ENCODE data around the gene GRIFIN. TPM values are rescaled to one million over a fixed set of nuclear protein-coding genes. Genes with fewer than 3 reads are reported as not detected.

GRIFIN gene
- total RNA-seq, 1 donor from 2014 or later: not detected

DNA sequence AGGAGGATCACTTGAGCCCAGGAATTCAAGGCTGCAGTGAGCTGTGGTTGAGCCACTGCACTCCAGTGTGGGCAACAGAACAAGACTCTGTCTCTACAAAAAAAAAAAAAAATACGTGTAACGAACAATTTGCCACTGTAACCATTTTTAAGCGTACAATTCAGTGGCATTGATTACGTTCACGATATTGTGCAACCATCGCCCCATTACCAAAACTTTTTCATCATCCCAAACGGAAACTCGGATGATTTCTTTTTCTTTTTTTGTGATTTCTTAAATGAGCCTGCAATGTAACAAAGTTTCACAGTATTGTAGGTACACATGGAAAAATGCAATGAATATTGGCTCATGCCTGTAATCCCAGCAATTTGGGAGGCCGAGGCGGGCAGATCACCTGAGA is 9.5 kb downstream of the GRIFIN start:
- intact Hi-C loops (cut with micrococcal nuclease): loop anchor here (5.0 kb wide), 1 partner anchor 109 kb away; no protein-coding TSS in a partner anchor

DNA sequence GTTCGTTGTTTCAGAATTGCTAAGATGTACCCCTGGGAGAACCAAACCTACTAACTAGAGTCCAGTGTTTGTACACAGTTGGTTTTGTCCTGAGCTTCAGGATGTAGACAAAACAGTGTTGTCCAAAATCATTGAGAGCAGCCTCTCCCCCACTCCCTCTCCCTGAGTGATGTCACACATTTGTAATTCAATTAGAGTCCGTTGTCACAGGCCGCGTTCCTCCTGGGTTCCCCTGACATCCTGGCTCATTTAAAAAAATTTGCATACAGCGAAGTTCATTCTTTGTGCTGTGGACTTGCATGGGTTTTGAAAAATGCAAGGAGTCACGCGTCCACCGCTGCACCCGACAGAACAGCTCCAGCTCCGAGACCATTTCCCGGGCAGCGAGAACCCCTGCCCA is 10.3 kb downstream of the GRIFIN start:
- intact Hi-C loops (cut with micrococcal nuclease): loop anchor here (5.0 kb wide), 1 partner anchor 109 kb away; no protein-coding TSS in a partner anchor

DNA sequence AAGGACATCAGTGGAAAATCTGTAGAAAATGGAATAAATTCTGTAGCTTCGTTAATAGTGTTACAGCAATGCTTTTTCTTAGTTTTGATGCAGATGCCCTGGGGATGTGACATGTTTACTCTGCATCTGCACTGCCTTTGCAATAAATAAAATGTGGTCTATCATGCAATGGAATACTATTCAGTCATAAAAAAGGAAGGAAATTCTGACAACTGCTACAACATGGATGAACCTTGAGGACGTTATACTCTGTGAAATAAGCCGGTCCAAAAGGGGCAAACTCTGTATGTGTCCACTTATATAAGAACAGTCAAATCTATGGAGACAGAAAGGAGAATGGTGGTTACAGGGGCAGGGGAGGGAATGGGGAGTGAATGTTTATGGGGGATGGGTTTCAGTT is 13.5 kb downstream of the GRIFIN start:
- intact Hi-C loops (cut with micrococcal nuclease): no loop called here

DNA sequence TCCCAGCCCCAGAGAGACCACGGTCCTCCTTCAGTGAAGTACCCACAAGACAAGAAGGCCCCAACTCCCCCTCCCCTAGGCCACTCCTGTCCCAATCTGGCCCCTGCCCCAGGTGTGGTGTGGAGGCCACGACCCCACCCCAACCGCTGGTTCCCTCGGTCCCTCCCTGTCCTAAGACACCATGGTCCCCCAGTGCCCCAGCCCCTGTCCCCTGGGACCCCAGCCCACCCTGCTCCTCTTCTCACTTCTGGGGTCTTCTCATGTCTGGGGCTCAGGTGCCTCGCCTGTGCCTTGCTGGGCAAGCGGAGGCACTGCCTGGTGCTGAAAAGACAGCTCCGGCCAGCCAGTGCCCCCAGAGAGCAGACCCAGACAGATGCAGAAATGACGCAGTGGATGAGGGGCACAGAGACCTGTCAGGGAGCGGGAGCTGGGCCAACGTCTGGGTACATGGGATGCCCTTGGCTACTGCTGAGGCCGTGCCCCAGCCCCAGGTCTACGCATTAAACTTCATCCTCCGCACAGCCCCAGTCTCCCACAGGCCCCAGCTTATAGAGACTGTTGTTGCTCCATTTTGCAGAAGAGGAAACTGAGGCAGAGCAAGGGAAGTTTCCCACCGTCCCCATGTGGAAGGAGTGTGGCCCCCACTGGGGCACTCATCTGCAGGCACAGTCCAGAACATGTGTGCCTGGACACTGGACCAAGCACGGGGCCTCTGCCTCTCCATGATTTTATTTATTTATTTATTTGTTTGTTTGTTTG is 14.8 kb downstream of the GRIFIN start:
- intact Hi-C loops (cut with micrococcal nuclease): no loop called here

DNA sequence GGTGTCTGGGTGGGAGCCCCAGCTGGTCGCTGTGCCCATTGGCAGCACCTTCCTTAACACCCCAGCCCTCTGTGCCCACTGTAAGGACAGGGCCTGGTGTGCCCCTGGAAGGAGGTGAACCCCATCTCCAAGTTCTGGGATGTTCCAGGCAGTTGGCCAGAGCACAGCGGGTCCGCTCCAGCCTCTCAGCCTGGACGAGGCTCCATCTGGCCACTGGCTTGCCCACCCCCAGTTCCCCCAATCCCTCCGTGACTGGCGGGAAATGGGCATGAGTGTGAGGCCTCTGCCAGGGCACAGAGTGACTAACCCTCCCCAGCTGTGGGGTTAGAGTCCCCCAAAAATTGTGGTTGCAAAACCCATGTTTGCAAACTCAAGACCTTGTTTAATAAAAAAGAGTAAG is 15.6 kb downstream of the GRIFIN start:
- intact Hi-C loops (cut with micrococcal nuclease): no loop called here

DNA sequence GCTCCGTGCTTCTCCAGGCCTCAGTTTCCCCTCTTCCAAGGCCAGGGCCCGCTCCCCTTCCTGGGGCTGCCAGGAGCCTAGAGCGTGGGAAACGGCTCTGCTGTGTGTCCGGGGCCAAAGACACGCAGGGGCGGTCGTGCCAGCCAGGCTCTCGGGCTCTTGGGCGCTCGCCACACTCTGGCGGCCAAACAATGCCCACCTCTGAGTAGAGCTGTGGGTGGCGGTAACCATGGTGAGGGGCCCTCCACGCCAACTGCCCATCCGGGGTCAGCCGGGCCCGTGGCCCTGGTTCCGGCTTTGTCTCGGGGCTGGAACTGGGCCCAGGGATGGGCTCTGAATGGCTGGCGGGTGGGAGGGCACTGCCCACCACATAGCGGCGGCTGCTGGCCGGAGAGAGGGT is 16.0 kb downstream of the GRIFIN start:
- intact Hi-C loops (cut with micrococcal nuclease): no loop called here

DNA sequence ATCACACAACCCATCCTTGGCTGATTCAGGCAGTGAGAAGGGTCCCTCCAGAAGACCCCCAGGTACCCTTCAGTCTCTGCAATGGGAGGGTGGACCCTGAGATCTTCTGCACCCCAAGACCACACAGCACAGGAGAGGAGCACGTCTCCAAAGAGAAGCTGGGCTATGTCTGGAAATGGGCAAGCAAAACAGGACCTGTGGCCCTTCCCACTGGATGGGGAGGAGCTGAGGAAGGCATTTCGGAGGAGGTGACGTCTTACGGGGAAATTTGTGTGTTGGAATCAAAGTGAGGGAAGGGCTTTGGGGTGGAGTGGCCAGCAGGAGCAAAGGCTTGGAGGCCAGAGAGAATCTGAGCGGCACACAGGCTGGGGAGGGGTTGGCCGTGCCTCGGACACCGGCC is 16.5 kb downstream of the GRIFIN start:
- intact Hi-C loops (cut with micrococcal nuclease): no loop called here

DNA sequence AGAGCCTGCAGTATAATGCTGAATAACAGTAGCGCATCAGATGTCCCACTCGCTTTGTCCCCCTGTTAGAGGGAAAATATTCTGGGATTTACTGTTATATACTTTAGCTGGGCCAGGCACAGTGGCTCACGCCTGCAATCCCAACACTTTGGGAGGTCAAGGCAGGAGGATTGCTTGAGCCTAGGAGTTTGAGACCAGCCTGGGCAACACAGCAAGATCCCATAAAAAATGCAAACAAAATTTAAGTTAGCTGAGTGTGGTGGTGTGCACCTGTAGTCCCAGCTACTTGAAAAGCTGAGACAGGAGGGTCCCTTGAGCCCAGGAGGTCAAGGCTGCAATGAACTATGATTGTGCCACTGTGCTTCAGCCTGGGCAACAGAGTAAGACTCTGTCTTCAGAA is 22.3 kb downstream of the GRIFIN start:
- intact Hi-C loops (cut with micrococcal nuclease): loop anchor here (5.0 kb wide), 1 partner anchor 103 kb away; the partner anchor contains the start of genes BRAT1 and IQCE

DNA sequence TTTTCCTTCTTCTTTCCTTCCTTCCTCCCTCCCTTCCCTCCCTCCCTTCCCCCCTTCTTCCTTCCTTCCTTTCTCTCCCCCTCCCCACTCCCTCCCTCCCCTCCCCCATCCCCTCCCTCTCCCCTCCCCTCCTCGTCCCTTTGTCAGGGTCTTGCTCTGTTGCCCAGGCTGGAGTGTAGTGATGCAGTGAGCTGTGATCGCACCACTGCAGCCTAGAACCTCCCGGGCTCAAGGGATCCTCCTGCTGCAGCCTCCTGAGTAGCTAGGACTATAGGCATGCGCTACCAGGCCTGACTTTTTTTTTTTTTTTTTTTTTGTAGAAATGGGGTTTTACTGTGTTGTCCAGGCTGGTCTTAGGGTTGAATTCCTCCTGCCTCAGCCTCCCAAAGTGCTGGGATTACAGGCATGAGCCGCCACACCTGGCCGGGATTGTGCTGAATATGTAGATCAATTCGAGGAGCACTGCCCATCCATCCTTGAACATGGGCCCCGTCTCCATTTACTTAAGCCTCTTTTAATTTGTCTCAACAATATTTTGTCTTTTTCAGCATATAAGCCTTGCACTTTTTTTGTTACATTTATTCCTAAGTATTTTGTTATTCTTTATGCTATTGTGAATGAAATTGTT is 23.4 kb downstream of the GRIFIN start:
- intact Hi-C loops (cut with micrococcal nuclease): loop anchor here (5.0 kb wide), 1 partner anchor 105 kb away; the partner anchor contains the start of genes BRAT1 and IQCE

DNA sequence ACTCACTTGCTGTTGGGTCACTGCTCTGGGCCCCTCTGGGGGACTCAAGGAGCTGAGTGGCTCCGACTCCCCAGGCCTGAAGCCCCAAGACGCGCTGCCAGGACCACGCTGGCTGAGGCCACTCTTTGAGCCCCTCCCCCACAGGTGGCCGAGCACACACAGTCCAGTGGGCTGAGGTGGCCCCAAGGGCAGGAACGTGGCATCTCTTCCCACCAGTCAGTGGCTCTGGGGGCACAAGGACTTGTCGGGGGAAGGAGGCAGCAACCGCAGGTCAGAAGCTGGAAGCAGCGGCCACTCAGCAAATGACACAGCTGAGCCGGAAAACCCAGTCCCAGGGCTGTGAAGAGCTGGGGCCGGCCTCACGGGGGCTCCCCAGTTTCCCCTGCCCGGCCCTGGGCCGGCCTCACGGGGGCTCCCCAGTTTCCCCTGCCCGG is 24.1 kb downstream of the GRIFIN start:
- intact Hi-C loops (cut with micrococcal nuclease): loop anchor here (5.0 kb wide), 1 partner anchor 105 kb away; the partner anchor contains the start of genes BRAT1 and IQCE

DNA sequence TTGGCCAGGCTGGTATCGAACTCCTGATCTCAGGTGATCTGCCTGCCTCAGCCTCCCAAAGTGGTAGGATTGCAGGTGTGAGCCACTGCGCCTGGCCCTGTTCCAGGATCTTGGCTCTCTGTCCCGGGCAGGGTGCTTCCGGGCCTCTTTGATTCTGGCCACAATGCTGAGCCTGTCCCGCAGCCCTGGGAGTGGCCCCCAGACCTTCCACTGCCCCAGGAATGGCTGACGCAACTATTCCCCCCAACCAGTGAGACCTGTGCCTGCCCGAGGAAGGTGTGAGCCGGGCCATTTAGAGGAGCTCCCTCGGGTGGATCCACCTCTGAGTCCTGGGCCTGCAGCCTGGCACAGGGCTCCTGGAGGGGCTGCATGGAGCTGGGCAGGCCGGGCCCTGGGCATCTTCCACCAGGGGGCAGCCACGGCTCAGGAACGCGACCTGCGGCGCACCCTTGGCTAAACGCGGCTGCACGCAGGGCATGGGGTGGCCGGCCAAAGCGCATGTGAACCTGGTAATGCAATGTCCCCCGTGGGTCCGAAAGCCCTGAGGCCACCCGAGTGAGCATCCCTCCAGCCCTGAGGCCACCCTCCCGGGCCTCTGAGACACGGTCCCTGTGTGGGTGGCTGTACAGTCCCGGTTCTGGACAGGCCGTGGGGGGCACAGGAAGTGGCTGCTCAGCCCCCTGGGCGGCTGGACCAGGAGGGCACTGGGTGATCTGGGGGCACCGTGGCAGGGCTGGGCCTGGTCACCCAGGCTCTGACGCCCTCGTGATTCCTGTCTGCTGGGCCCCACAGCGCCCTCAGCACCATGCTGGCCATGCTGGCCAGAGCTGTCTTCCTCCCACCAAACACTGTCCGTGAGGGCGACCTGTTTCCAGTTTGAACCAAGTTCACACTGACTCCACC is 24.8 kb downstream of the GRIFIN start:
- intact Hi-C loops (cut with micrococcal nuclease): loop anchor here (1.0 to 5.0 kb wide), 4 partner anchors 18 to 258 kb away; partner anchors contain the start of genes BRAT1 and IQCE

DNA sequence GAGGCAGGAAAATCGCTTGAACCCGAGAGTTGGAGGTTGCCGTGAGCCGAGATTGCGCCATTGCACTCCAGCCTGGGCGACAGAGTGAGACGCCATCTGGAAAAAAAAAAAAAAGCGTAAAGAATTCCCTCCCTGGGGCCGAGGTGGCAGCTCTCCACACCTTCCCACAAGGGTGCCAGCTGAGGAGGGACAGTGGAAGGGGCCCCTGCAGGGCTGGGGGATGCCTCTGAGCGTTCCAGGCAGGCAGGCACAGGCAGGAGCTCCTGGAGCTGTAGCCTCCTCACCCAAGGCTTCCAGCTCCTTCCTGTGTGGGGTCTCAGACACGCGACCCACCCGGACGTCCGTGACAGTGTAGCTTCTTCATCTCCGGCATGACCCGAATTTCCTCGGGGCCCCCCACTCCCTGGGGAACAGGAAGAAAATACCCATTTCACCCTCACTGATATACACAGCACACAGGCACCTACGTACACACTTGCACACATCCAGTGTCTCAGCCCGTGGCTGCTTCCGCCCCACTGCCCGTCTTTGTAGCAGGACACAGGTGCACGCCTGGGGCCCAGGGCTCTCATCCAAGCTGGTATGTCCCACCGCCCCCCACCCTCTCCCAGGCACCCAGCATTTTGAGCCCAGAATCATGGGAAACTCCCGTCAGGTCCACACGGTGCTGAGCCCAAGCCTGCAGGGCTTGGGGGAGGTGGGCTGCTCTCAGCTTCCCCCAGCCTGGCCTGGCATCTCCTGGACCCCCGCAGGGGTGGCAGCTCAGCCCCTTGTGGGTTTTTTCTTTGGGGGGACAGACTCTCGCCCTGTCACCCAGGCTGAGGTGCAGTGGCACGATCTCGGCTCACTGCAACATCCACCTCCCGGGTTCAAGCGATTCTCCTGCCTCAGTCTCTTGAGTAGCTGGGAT is 25.7 kb downstream of the GRIFIN start:
- intact Hi-C loops (cut with micrococcal nuclease): loop anchor here (1.0 to 5.0 kb wide), 4 partner anchors 19 to 259 kb away; partner anchors contain the start of genes BRAT1 and IQCE

DNA sequence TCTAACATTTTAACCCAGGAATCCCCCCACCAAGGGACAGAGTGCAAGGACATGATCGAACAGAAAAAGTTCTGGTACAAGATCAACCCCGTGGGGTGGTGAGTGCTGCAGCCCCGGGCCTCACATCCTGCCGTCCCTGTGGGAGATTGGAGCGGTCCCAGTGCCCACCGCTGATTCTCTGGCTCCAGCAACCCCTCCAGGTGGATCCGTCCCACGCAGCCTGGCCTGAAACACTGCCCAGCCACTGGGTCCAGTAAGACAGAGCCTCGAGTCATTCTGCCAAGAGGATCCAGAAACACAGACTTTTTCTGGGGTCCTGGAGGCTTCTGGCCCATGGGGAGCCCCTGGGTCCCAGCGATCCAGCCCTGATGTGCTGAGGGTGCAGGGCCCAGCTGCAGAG is 29.5 kb downstream of the GRIFIN start:
- intact Hi-C loops (cut with micrococcal nuclease): no loop called here

DNA sequence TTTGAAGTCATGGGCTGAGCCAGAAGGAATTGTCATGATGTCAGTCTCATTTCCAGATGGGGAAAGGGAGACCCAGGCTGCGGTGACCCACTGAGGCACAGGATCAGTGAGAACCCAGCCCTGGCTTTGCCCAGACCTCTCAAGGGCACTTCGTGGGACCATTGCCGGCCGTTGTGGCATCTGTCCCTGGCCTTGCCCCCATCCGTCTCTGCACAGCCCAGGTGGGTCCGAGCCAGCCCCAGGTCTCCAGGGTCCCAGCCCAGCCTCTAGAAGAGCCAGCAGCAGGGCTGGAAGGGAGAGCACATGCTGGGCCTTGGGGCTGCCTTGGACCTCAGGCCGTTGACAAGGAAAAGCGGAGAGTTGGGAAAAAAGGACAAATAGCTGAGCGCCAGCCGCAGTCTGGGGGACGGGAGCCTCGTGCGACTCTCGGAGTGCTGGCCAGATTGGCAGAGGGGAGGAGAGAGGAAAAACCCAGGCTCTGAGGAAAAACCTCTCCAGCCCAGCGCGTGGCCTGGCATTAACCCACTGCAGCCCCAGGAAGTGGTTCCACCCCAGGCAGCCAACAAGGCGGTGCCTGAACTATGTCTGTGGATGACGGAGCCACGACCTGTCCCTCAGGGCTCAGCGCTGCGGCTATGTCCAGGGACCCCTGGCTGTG is 30.2 kb downstream of the GRIFIN start:
- intact Hi-C loops (cut with micrococcal nuclease): no loop called here

DNA sequence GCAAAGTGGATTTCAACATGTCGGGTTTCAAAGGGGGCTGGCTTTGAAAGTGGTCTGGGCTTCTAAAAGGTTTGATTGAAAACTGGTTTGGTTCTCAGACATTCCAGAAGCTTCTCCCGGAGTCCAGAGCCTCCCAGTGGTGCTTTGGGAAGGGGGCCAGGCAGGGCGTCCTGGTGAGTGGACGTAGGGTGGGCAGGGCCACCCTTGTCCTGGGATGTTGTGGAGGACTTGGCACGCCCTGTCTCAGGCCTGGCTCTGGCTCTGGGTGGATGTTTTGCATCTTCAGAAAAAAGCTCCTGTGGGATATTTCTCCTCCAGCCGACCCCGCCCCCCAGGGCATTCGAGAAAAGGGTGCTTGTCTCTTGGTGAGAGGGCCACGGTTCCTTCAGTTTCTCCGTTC is 31.2 kb downstream of the GRIFIN start:
- intact Hi-C loops (cut with micrococcal nuclease): no loop called here

DNA sequence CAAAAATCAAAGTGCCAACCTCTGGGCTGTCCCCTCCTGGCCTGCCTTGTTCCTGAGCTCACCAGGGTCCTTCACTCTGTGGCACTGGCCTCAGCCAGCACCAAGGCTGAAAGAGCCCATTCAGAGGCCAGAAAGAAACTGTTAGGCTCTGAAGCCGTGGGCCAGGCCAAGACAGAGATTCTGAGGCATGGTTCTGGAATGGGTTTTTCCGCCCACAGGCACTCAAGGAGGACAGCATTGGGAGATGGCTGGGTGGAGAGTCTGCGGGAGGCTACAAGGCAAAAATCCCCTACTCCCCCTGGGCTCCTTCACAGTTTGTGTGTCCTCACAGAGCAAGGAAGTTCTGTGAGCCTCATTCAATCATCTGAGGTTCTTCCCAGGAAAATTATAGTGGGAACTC is 31.7 kb downstream of the GRIFIN start:
- intact Hi-C loops (cut with micrococcal nuclease): no loop called here

DNA sequence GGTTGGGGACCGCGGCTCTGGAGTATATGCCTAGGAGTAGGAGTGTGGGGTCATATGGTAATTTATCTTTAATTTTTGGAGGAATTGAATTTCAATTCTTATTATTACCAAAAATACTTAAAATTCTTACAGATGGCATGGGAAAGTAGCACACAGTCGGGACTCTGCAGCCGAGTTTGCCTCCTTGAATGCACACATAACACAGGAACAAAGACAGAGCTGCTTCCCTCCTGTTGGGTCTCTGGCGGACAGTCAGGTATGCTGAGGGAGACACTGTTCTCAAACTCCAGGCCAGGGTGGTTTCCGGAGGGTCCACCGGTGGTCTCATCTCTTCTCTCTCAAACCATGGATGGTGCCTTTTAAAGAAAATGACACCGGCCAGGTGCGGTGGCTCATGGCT is 32.7 kb downstream of the GRIFIN start:
- intact Hi-C loops (cut with micrococcal nuclease): no loop called here

DNA sequence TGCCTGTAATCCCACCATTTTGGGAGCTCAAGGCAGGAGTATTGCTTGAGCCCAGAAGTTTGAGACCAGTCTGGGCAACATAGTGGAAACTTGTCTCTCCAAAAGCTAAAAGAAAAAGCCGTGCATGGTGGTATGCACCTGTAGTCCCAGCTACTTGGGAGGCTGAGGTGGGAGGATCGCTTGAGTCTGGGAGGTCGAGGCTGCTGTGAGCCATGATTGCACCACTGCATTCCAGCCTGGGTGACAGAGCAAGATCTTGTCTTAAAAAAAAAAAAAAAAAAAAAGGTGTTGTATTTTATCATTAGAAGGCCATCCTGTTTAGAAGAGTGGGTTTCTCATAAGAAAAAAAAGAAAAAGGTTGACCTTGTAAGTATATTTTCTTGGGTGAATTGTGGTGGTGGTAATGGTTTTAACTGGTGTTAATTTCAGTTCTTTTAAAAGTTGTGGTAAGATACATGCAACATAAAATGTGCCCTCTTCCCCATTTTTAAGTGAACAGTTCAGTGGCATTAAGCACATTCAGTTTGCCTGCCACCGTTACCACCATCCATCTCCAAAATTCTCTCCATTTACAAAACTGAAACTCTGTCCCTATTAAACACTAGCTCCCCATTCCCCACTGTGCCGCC is 34.7 kb downstream of the GRIFIN start:
- intact Hi-C loops (cut with micrococcal nuclease): no loop called here

DNA sequence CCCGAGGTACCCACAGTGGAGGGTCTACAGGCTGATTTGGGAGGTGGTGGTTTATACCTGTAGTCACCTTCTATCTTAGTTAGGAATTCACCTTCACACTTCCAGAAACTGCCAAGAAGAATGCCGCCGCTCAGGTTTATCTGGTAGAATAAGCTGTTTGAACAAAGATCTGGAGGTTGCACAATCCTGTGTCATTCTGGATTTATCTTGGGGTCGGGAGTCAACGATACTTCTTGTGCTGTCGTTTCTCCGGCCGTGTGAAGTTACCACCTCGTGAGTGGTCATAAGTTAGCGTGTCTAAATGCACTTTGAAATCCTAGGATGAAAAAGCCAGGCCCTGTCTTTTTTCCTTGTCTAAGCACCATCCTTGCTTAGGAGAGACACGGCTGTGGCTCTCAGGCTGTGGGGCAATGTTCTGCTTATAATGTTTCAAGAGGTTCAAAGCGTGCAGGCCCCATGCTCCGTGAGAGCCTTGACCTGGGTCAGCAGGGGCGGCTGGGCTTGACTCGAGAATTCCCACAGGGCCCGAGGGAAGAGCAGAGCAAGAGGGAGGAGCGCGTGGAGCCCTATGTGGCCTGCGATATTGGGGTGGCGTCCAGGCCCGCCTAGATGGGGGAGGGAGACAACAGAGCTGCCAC is 35.5 kb downstream of the GRIFIN start:
- intact Hi-C loops (cut with micrococcal nuclease): no loop called here

All from T-helper 1 cell treated with Interleukin-12 subunit alpha and Interleukin-12 subunit beta and Interleukin-4 antibody, amounts not matched to agents 30 ng/mL and 1 ng/mL, for 36 hours (primary cell).